GM18499 (cell line): ENCODE results near the gene DYNC1H1.
"Not testable (repeated sequence)": the region's sequence is repeated elsewhere in the genome, so short reads cannot be mapped to it uniquely, and the experiment has no call there.

ENCODE experiments used
- ATAC-seq: cut with Tn5 transposase; IDR thresholded peaks from one replicate; pipeline ENCODE4 v1.9.1; 2021; ENCODE audit warnings: moderate number of reproducible peaks; ENCODE audit not compliant: insufficient read depth, unreplicated experiment

DYNC1H1 gene

GRCh38 chr14:101962503-101962874 lies 1.9 kb upstream of the DYNC1H1 start:
- ATAC-seq = no peak

- no peak for ATAC-seq
These were observed 1.3 kb upstream of the DYNC1H1 start for GRCh38 chr14:101963052-101963451.

- ATAC-seq = no peak
These were observed 597 bp upstream of the DYNC1H1 start for GRCh38 chr14:101963656-101964296.

DNA sequence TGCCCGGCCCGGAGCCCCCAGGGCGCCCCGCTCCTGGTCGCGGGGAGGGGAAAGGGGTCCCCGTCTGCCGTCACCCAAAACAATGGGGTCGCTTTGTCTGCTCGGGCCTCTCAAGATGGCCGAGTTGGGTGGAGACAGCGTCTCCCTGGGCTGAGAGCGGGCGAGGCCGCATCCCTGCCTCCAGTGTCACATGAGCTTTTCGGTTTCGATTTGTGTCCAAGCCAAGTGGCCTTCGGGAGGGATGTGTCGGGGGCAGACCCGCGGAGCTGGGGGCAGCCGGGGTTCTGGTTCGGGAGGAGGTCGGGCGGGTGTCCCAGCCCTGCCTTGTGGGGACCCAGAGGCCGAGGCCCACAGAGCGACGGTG lies 790 bp downstream of the DYNC1H1 start:
- ATAC-seq = no peak

DNA sequence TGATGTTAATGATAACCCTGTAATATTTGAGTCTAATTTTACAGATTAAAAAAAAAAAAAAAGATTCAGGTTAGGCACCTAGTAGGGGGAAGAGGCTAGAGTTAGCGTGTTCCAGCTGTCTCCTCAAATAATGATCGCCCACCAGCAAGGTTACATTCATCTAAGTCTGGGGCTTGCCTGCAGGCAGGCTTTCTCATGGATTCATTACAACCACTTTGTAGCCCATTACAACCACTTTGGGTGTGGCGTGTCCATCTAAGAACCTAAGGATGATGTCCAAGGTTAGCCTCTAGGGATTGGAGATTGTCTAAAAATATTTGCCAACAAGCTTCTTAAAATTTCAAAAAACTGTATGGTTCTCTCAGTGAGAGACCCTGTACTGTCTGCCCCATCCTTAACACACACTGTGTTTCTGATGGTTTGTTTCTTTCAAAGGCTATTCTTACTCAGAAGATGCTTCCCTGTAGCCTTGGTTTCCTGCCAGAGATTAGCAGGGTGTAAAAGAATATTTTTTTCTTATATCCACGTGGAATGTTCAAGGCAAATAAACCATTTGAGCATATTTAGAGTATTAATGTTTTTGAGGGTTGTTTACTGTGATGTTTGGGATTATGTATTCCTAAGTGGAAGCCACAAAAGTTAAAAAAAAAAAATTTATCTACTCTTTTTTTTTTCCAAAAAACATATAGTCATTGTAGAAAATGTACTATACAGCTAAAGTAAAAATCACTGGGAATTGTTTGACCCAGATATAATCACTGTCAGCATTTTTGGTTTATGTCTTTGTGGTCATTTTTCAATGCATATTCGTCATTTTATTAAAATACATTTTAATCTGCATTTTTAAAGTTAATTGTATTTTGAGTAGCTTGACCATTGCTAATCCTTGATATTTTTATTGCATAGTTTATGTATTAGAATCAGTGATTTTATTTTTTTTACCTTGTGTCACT lies 1.7 kb downstream of the DYNC1H1 start:
- ATAC-seq = no peak

DNA sequence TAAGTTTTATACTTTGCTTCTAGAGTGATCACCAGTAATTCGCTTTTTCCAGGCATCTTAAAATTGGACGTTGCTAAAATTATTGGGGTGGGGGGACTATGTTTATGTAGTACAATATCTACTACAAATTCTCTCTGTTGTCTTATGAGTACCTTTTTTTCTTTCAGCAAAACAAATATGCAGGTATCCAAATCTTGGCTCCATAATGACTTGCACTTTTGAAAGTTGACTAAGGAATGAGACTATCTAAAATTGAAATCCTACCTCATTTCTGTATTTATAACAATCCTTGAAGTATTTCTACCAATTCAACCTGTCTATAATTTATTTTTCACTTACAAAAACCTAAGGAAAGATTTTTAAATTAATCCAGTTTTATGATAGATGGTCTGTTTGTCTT lies 2.4 kb downstream of the DYNC1H1 start:
- ATAC-seq = no peak

- ATAC-seq = no peak
These were observed 3.8 kb downstream of the DYNC1H1 start for GRCh38 chr14:101968186-101968585.

DNA sequence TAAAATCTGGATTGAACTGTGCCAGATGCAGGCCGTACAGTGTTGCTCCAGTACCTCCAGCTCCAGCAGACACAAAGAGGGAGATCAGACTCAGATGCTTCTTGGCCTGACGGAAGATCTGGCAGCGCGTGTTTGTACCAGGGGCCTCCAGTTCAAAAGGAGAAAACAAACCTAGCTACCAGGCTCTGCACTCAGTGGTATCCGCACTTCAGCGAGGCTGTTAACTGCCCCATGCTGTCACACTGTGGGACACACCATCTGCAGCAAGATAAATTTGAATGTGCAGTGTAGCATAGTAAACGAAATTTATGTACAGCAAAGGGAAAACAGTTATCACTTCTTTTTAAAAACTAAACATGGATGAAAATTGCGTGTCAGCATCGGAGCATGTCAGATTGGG lies 5.1 kb downstream of the DYNC1H1 start:
- ATAC-seq = no peak

DNA sequence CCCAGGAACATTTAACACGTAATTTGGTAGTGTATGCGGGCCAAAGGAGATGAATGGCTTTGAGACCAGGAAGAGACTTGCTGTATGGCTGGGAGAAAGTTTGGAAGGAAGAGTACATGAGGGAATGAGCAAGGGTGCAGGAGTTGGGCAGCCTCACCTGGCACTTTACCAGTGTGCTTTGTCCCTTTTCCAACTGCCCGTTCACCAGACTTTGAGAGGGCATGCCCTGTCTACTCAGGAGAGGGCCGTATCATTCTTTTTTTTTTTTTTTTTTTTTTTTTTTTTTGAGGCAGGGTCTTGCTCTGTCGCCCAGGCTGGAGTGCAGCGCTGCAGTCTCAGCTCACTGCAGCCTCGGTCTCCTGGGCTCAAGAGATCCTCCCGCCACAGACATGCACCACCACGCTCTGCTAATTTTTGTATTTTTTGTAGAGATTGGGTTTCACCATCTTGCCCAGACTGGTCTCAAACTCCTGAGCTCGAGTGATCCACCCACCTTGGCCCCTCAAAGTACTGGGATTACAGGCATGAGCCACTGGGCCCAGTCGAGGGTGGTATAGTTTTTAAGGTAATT lies 6.5 kb downstream of the DYNC1H1 start:
- no peak for ATAC-seq

DNA sequence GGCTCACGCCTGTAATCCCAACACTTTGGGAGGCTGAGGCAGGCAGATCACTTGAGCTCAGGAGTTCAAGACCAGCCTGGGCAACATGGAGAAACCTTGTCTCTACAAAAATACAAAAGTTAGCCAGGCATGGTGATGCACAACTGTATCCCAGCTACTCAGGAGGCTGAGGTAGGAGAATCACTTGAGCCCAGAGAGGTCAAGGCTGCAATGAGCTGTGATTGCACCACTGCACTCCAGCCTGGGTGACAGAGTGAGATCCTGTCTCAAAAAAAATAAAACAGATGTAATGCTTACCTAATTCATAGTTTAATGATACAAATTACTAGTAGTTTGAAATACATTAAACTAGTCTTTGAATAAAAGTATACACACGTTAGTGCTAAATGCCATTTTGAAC lies 7.1 kb downstream of the DYNC1H1 start:
- ATAC-seq = not testable (repeated sequence)

DNA sequence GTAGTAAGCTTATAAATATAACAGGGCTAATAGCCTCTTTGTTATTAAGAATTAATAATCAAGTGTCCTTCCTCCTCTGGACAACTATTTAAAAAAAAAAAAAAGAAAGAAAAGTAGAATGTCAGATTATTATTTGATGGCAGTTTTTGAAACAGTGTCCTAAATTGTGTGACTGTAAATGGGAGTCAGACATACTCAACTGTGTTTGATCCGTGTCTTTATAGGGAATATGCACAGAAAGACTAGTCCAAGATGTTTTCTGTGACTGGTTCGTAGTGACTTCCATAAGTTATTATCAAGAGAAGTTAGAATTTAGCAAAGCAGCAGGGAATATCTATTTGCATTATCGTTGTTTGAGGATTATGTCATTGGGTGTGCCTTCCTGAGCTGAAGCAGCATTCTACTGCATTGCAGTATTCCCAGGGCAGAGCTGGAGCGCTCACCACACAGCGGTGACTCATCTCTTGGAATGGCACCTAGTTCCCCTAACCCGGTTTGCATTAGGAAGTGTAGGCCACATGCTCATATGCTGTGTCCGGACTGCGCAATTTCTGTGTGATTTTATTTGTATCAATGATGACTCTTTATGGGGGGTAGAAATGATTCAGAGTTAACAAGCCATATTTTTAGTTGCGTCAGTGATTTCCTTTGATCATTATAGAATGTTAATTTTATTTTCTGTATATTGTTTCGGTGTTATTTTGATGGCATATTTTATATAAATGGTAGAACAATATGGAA lies 7.9 kb downstream of the DYNC1H1 start:
- no peak for ATAC-seq

DNA sequence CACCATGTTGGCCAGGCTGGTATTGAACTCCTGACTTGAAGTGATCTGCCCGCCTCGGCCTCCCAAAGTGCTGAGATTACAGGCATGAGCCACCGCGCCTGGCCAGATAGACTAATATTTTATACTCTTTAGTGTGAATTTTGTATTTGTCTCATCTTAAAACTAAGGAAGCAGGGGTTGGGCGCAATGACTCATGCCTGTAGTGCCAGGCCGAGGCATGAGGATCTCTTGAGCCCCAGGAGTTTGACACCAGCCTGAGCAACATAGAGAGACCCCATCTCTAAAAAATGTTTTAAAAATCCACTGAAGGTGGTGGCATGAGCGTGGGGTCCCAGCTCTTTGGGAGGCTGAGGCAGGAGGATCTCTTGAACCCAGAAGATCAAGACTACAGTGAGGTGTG lies 9.0 kb downstream of the DYNC1H1 start:
- ATAC-seq = no peak

DNA sequence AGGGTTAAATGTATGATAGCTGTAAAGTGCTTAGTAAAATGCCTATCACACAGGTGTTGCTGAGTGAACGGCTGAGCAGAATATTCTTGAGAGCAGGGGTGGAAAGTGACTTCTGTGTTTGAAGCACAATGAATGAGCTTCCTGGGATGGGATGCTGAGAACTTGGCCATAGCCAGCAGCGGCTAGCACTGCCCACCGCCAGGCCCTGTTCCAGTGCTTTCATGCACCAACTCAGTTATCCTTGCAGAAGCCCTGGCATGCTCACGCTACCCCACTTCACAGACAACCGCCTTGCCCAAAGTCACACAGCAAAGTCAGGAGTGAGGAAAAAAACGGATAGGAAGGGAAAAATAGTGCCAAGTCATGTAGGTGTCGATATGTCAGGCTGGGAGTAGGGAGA lies 10.9 kb downstream of the DYNC1H1 start:
- ATAC-seq = no peak

- ATAC-seq = no peak
These were observed 13.1 kb downstream of the DYNC1H1 start for GRCh38 chr14:101977311-101978071.

DNA sequence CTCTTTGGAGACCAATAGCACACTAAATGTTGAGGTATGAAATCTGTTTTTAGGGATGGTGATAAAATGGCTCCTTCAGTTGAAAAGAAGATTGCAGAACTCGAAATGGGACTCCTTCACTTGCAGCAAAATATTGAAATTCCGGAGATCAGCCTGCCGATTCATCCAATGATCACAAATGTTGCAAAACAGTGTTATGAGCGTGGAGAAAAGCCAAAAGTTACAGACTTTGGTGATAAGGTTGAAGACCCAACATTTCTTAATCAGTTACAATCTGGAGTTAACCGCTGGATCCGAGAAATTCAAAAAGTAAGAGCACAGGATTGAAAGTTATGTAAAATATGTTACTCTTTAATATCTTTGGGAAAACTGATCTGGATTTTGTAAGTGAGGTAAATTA lies 15.3 kb downstream of the DYNC1H1 start:
- no peak for ATAC-seq

DNA sequence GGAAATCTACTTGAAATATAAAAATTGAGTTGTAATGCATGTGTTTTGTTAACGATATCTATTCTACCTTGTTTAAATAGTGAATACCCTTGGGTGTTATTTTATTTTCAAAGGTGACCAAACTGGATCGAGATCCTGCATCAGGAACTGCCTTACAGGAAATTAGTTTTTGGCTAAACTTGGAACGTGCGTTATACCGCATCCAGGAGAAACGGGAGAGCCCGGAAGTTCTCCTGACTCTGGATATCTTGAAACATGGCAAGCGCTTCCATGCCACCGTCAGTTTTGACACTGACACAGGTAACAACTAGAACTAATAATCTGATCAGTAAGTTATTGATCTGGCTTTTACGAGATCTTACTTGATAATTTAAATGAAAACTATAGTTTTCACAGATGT lies 15.9 kb downstream of the DYNC1H1 start:
- no peak for ATAC-seq

DNA sequence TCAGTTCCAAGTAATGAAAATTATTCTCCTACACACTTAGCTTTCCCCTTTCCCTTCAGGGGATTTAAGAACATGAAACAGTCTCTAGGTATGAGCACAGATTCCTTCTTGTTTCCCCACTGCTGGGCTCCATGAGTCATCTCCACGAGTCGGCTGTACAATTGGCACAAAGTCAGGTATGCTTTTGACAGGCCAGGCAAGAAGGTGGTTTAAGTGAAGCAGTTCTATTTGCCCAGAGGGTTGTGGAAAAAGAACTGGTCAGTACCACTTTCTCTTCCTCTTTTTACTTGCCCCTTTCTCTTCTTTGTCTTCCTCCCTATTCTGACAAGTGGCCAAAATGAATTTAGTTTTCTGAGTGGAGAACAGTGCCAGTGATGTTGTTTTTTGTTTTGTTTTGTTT lies 16.3 kb downstream of the DYNC1H1 start:
- no peak for ATAC-seq

DNA sequence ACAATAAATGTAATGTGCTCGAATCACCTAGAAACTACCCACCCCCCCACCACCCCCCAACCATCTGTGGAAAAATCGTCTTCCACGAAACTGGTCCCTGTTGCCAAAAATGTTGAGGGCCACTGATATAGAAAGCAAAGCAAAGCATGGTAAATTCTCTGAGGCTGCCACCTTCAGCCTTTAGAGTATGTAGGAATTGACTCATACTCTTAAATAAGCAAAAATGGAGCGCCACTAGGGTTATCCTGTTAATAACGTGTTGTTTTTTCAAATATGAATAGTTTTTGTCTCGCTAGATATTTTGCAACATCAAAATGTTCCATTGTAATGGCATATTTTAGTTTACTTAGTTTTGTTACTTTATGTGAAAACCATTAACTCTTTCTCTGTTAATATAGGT lies 18.2 kb downstream of the DYNC1H1 start:
- no peak for ATAC-seq

DNA sequence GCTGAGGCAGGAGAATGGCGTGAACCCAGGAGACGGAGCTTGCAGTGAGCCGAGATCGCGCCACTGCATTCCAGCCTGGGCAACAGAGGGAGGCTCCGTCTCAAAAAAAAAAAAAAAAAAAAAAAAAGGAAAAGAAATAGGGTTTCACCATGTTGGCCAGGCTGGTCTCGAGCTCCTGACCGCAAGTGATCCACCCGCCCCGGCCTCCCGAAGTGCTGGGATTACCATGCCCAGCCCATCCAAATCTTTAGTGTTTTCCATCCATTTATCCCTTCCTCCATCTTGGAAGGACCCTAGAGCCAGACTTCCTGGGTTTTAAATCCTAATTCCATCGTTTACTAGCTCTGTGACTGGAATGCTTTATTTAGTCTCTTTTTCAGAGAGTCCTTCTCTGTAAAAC lies 20.5 kb downstream of the DYNC1H1 start:
- ATAC-seq = not testable (repeated sequence)

DNA sequence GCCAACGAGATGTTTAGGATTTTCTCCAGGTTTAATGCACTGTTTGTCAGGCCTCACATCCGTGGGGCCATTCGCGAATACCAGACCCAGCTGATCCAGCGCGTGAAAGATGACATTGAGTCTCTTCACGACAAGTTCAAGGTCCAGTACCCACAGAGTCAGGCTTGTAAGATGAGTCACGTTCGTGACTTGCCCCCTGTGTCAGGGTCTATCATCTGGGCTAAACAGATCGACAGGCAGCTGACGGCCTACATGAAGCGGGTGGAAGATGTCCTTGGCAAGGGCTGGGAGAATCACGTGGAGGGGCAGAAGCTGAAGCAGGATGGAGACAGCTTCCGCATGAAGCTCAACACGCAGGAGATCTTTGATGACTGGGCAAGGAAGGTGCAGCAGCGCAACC lies 21.6 kb downstream of the DYNC1H1 start:
- ATAC-seq = no peak
